ENCODE measurements around the gene OSBPL10. TPM values are rescaled to one million over a fixed set of nuclear protein-coding genes. Genes with fewer than 3 reads are reported as not detected.

OSBPL10 gene
- total and polyA plus RNA-seq, 2 of the 8 experiments (the other 6 are each of a cell fraction or from before 2014, with no cell fraction given) = 26.2 to 86.7 TPM

DNA sequence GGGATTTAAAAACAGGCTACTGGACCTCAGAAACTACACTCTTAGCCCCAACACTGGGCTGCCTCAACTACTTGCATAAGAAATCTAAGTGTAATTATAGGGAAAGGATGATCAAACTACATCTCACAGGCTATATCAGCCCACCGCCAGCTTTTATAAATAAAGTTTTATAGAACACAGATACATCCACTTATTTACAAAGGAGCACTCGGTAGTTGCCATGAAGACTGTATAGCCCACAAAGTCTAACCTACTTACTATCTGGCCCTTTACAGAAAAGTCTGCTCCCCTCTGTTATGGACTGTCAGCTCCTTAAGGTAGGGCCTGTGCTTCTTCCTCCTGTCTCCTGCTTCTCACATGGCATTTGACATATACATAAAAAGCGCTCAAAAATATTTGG lies 9.5 kb downstream of the OSBPL10 start:
- no peak overlapping the region for H3K4me3 ChIP-seq (ENCODE audit: extremely low read depth in 1 of 4, insufficient read depth in 2 of 4, low read depth in 3 of 4, low read length in 4 of 4)
- peaks cover 13% of the 10 kb centered on the region for H3K79me1 ChIP-seq (ENCODE audit: low read depth, low read length)
- ChIA-PET CTCF (ENCODE audit: partially characterized antibody) (interaction anchor here (1.3 to 3.5 kb wide), 3 partner anchors 10 to 173 kb away, joined by 3 to 10 read pairs (median 10); no protein-coding TSS in a partner anchor), POLR2A (ENCODE audit: partially characterized antibody) (interaction anchor here (0.9 to 4.6 kb wide), 3 partner anchors 11 to 120 kb away, joined by 3 to 30 read pairs (median 10); partner anchors contain the start of gene ZNF860)
- WGBS, 2 experiments (ENCODE audit: extremely low coverage in 1 of 2, insufficient coverage in 1 of 2, insufficient read length in 1 of 2, insufficient replicate concordance in 2 of 2, low coverage in 1 of 2, low lambda C conversion rate in 2 of 2, missing lambda C conversion rate in 1 of 2) = 85% methylated on average over 3 of the region's 3 CpGs; no CpG with 5 or more reads in 1 of the 2 experiments
- no peak overlapping the region for H4K8ac ChIP-seq (ENCODE audit: extremely low read depth, insufficient read depth, low read length)
- no peak overlapping the region for H2BK15ac ChIP-seq (ENCODE audit: low read length)
- H3K4ac ChIP-seq (replicated peaks; ENCODE audit: insufficient read length, low read depth, low read length) = no peak overlapping the region
- H3K27ac ChIP-seq (ENCODE audit: low read depth, low read length) = no peak overlapping the region
- no peak overlapping the region for H2BK5ac ChIP-seq (ENCODE audit: low read depth, low read length)
- H2AFZ ChIP-seq (ENCODE audit: low read length) = no peak overlapping the region
- H2AK5ac ChIP-seq (ENCODE audit: low read depth, low read length) = no peak overlapping the region
- no peaks in the 10 kb centered on the region for H3K23me2 ChIP-seq (ENCODE audit: low read depth, low read length)
- H4K20me1 ChIP-seq (replicated peaks in 1 of 2; ENCODE audit: control insufficient read depth in 1 of 2, insufficient read depth in 2 of 2, low read length in 2 of 2) = no peaks in the 10 kb centered on the region
- DNase-seq (ENCODE audit: low read depth in 1 of 2, low spot score in 2 of 2) (no peak), FAIRE-seq (no peak)
- no peak overlapping the region for H3K4me2 ChIP-seq (ENCODE audit: insufficient read depth in 1 of 2, low read depth in 2 of 2, low read length in 2 of 2)
- no peak overlapping the region for H2BK20ac ChIP-seq (ENCODE audit: low read length)
- H3K9ac ChIP-seq (replicated peaks in 1 of 4; ENCODE audit: extremely low read depth in 1 of 4, low read depth in 3 of 4, low read length in 3 of 4) = no peak overlapping the region
- H2BK120ac ChIP-seq (replicated peaks; ENCODE audit: low read depth, low read length) = no peak overlapping the region
- peaks cover 8 to 25% (median 14%) of the 10 kb centered on the region in 4 experiments for H3K4me1 ChIP-seq (replicated peaks in 1 of 4; ENCODE audit: control insufficient read depth in 3 of 4, insufficient read depth in 4 of 4, low read length in 3 of 4)
- no peaks in the 10 kb centered on the region for H3K36me3 ChIP-seq (ENCODE audit: control insufficient read depth in 2 of 4, insufficient read depth in 4 of 4, low read length in 3 of 4)
- 0 out of 2 replicates have a peak overlapping the region, but pooled peaks have one; percentile 3 for H3K18ac ChIP-seq (ENCODE audit: extremely low read depth, low read length)
- no peak overlapping the region for H3K23ac ChIP-seq (ENCODE audit: insufficient read length)
- H3K79me2 ChIP-seq (ENCODE audit: control insufficient read depth in 1 of 2, insufficient read depth in 2 of 2, low read length in 2 of 2) = peaks cover 24 to 95% of the 10 kb centered on the region in 2 experiments
- H4K5ac ChIP-seq (ENCODE audit: insufficient read length, low read depth, low read length) = no peak overlapping the region
- no peak overlapping the region for H2BK12ac ChIP-seq (ENCODE audit: low read depth, low read length)
- H3K9me3 ChIP-seq (ENCODE audit: insufficient read depth in 2 of 2, low read depth in 1 of 2, low read length in 1 of 2) = no peaks in the 10 kb centered on the region
- H4K91ac ChIP-seq (replicated peaks; ENCODE audit: insufficient read length, low read length) = no peak overlapping the region
- no peak overlapping the region for H3K56ac ChIP-seq (replicated peaks; ENCODE audit: insufficient read length, low read depth, low read length)
- no peaks in the 10 kb centered on the region for H3K27me3 ChIP-seq (replicated peaks in 1 of 4; ENCODE audit: control insufficient read depth in 3 of 4, extremely low read depth in 1 of 4, insufficient read depth in 3 of 4, low read length in 3 of 4)
- no peak overlapping the region for H3K14ac ChIP-seq (ENCODE audit: insufficient read length)
- TF ChIP-seq SIX5 (IDR thresholded peaks at IDR 0.05; ENCODE audit: low read depth, low read length) (no peak), SP2 (IDR thresholded peaks at IDR 0.05; ENCODE audit: low read length) (no peak), MAFK (IDR thresholded peaks at IDR 0.05; ENCODE audit: low read depth, low read length) (no peak), CBX5 (IDR thresholded peaks at IDR 0.05; ENCODE audit: low read depth, low read length) (no peak), ZNF274 (IDR thresholded peaks at IDR 0.05; ENCODE audit: borderline replicate concordance, extremely low read depth, low read length) (no peak), KDM5A (IDR thresholded peaks at IDR 0.05; ENCODE audit: low read length) (no peak), SAP30 (IDR thresholded peaks at IDR 0.05; ENCODE audit: insufficient read depth, insufficient replicate concordance, low read length) (no peak), RBBP5 (IDR thresholded peaks at IDR 0.05; ENCODE audit: borderline replicate concordance, low read depth, low read length) (no peak)
- TF ChIP-seq, protein P1, sequence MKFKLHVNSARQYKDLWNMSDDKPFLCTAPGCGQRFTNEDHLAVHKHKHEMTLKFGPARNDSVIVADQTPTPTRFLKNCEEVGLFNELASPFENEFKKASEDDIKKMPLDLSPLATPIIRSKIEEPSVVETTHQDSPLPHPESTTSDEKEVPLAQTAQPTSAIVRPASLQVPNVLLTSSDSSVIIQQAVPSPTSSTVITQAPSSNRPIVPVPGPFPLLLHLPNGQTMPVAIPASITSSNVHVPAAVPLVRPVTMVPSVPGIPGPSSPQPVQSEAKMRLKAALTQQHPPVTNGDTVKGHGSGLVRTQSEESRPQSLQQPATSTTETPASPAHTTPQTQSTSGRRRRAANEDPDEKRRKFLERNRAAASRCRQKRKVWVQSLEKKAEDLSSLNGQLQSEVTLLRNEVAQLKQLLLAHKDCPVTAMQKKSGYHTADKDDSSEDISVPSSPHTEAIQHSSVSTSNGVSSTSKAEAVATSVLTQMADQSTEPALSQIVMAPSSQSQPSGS (IDR thresholded peaks at IDR 0.05; ENCODE audit: low read length) = no peak
